NCI-H446 treated with DMSO at 0.1 percent for 48 hours (cell line): Measurements from ENCODE around the gene MFSD12.

Experiments used
- DNase-seq: peaks from one replicate; lab custom pipeline; 2025; lab: John Stamatoyannopoulos, UW

The MFSD12 gene

DNA sequence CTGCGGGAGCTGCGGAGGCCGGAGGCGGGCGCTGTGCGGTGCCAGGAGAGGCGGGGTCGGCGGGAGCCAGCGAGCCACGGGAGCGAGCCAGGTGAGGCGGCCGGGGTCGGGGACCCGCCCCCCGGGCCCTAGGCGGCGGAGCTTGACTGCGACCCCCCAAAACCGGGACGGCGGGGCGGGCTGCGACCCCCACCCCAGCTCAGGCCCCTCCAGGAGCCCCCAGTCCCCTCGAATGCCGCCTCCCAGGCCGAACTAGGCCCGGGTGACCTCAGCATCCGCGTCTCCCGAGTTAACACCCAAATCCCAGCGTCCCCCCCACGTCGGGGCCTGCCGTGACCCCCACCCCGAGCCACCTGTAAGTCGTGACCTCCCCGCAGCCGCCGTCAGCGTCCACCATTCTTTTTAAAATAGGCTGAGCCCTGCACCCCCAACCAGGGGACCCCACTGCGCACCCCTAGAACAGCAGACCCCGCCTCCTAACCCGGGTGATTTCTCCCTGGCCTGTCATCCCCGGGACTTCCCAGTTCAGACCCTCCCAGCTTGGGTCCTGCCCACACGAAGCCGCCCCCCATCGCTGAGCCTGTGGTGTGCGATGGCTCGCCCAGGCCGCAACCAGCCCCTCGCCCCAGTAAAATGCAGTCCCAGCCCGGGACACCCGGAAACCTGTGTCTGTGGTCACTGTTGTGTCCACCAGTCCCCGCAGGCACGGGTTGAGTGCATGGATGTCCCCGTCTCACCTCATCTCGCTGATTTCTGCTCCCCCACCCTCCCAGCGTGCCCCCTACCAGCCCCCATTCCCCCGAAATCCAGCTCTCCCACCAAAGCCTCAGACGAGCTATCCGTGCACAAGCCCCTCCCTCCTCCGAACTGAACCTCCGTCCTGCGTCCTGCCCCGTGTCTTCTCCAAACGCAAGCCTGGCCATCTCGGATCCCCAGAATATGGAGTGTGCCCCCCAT lies 50.7 kb downstream of the MFSD12 start:
- no peak for DNase-seq

DNA sequence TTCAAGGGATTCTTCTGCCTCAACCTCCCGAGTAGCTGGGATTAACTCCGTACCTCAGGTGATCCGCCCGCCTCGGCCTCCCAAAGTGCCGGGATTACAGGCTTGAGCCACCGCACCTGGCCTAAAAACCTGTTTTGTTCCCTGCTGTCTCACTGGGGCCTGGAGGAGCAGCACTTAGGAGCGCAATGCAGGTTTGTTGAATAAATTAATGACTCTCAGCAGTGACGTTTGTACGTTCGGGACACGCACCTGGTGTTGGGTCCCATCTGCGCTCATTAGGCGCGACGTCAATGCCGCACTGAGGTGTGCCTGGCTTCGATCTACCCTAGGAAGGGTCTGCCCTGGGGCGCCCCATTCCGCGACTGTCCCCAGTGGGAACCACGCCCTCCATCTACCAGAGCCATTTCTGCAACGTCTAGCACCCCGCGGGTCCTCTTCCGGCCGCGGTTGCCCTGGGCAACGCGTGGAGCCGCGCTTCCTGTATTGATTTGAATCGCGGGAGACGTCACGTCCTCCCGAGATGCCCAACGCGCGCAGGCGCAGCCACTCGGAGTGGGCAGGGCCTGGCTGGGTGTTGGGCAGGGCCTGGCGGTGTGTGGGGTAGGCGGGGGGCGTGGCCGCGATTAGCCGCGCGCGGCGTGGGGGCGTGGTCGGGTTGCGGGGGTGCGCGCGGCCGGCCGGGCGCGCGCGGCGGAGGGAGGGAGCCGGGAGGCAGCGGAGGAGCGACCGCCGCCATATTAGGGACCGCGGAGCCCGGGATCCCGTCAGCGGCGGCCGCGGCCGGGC lies 51.6 kb downstream of the MFSD12 start, which contains the start of gene FZR1:
FZR1 (plus strand) TSS at position 714 of the 786 bp plus-strand sequence. CDS start 16,679 bp downstream, outside the sequence.
- peak; percentile 95 for DNase-seq

DNA sequence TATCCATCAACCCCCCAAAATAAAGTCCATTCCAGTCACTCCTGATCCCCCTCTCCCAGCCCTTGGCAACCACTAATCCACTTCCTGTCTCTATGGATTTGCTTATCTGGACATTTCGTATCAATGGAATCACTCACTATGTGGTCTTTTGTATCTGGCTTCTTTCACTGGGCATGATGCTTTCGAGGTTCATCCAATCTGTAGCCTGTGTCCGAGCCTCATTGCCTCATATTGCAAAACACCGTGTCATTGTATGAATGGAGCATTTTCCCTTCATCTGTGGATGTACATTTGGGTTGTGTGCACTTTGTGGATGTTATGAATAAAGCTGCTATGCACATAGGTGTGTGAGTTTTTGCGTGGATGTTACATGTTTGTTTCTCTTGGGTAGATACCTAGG lies 52.7 kb downstream of the MFSD12 start:
- DNase-seq = no peak

DNA sequence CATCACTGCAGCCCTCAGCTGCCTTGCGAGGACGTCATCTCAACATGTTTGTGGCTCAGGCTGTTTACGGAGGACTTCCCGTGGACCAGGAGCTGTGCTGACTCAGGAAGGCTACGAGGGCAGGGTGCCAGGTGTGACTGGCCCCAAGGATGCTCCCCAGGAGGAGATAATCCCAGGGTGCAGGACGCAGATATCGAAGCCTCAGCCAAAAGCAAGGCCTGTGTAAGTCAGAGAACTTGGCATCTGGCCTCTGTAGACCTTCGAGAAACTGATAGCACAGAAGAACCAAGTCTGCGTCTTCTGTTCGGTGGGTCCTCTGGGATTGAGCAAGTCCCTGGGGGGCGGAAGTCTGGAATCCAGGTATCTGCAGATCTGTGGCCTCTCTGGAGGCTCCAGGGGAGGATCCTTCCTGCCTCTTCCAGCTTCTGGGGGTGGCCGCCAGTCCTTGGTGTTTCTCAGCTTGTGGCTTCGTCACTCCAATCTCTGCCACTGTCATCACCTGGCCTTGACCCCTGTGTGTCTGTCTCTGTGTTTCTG lies 54.3 kb downstream of the MFSD12 start:
- DNase-seq = no peak

DNA sequence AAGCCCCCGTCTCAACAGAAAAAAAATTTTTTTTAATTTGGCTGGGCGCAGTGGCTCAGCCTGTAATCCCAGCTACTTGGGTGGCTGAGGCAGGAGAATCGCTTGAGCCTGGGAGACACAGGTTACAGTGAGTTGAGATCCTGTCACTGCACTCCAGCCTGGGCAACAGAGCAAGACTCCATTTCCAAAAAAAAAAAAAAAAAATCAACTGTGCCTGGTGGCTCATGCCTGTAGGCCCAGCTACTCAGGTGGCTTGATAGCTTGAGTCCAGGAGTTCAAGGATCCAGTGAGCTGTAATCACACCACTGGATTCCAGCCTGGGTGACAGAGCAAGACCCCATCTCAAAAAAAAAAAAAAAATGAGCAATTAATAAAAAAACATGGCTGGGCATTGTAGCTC lies 55.6 kb downstream of the MFSD12 start:
- no peak for DNase-seq

DNA sequence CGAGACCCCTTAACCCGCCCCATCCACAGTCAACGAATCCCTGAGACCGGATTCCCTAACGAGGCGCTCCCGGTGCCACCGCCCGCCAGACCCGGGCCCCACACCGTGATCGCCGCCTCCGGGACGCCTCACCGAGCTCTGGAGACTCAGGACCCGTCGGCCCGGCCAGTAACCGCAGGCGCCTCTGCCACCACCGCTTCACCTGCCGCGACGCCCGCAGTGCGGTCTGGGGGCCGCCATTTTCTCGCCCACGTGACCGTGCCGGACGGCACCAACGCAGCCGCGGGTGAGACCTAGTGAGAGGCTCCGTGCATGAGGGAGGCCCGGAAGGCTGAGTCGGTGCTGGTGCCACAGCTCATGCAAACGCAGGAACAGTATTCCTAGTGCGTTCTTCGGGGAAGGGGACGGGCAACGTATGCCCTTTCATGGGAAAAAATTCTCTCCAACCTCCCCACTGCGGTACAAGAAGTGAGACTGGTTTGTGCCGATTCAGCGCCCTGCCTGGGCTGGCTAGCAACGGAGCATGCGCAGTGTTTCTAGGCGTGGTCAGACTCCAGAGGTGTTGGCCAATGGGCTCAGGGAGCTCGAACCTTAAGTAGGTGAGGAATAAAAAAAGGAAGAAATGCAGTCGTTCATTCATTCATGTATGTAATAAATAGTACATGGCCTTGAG lies 56.8 kb downstream of the MFSD12 start, which contains the start of gene DOHH:
DOHH (minus strand) TSS at position 246 of the 673 bp plus-strand sequence. CDS start 3,860 bp downstream, outside the sequence.
- DNase-seq = peak; percentile 93

DNA sequence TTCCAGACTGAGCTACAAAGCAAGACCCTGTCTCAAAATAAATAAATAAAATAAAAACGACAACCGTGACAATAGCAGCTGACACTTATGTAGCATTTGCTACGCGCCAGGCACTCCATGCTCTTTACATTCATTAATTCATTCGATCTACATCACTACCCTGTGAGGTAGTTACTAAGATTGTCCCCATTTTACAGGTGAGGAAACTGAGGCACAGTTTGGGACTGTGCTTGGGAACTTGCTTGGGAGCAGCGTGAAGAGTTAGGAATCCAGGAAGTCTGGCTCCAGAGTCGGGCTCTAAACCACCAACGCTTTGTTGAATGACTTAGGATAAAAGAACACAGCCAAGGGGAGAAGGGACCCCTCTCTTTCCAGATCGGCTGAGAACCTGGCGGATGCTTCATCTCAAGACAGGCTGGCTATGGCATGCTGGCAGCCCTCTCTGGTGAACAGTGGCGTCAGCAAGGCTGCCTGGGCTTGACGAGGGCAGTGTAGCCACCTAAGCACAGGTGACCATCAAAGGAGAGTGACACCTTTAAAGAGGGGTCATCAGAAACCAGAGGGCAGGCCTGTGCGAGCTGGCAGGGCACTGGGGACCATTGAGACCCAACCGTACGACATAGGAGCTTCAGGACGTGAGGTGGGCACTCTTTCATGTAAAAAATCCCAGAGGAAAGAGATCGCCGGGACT lies 57.5 kb downstream of the MFSD12 start:
- no peak for DNase-seq

DNA sequence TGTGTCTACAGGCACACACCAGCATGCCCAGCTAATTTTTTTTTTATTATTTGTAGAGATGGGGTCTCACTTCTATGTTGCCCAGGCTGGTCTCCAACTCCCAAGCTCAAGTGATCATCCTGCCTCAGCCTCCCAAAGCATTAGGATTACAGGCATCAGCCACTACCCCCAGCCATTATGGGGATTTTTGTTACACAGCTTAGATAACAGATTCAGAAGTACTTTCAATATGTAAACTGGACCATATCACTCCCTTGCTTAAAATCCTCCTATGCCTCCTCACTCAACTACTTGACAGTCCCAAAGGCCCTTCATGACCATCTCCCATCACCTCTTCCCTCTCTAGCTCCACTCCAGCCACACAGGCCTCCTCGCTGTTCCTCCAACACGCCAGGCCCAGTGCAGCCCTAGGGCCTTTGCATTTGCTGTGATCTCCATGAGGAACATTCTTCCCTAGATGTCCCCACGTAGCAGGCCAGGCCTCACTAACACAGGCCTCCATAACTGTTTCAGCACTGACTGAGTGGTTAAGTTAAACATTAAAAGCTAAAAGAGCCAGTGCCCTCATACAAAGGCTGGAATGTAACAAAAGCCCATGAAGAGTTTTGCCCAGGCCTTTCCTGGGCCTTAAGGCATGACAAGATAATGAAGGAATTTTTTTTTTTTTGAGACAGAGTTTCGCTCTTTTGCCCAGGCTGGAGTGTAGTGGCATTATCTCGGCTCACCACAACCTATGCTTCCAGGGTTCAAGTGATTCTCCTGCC lies 59.4 kb downstream of the MFSD12 start:
- no peak for DNase-seq

DNA sequence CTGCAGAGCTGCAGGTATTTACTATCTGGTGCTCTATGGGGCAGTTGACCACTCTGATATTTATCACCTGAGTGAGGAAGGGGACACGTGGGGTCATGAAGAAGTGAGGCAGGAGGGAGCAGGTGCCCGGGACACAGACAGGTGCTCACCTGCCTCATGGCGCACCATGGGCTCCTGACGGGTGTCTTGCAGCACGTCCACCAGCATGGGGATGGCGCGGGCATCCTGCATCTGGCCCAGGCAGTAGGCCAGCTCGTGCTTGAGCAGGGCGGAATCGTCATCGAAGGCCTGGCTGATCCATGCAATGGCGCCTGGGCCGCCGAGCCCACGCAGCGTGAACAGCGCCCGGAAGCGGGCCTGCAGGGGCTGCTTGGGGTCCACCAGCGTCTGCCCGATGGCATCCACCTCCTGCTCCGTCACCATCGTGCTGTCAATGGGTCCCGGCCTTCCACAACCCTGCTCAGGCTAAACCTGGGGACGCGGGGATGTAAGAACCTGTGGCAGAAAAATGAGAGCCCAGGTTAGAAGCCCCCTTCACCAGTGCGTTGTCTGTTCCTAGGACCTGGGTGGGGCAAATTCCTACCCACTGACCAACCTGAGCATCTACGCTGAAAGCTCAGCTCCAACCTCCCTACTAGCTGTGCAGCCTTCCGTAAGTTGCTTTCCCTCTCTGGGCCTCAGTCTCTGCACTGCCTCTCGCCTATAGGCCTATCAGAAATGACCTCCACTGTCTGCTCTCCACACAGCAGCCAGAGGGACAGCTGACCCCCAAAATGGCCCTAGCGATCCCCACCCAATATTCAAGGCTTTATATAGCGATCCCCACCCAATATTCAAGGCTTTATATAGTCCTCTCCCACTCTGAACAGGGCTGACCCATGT lies 60.8 kb downstream of the MFSD12 start:
- no peak for DNase-seq

DNA sequence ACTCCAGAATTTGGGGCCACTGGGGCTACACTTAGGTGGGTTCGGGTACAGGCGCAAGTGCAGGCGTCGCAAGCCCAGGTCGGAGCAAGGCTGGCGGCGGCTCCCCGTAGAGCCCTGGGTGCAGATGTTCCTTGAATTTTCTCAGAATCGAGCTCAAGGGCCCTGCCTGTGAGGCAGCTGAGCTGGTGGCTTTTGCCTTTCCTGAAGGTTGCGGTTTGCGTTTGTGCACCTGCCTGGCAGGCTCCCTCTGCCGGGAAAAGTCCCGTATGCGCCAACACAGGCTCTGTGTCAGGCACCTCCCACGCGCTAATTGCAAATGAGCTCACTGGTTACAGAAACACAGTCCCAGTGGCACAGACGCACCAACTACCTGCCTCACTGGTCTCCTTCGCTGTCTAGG lies 62.8 kb downstream of the MFSD12 start:
- DNase-seq = no peak
